Smooth muscle cell (in vitro differentiated cells): ENCODE results near the gene INSIG1. TPM values are rescaled to one million over a fixed set of nuclear protein-coding genes. Genes with fewer than 3 reads are reported as not detected.

Experiments used
- DNase-seq: peaks from one replicate; lab custom pipeline; 2025; ENCODE audit not compliant: unreplicated experiment; lab: John Stamatoyannopoulos, UW
- H2AFZ ChIP-seq: fragments of 200-600 bp; sonication (generic); 2 replicates; pipeline ENCODE4 v1.6.0; 2016; ENCODE audit warnings: antibody characterized with exemption, low read depth, mild to moderate bottlenecking
- H3F3A ChIP-seq: fragments of 200-600 bp; sonication (generic); 2 replicates; pipeline ENCODE4 v1.6.0; 2017; ENCODE audit warnings: antibody characterized with exemption, low read depth
- H3K27ac ChIP-seq: fragments of 200-600 bp; sonication (generic); 2 replicates; pipeline ENCODE4 v1.5.1; 2016; ENCODE audit warnings: low read depth, mild to moderate bottlenecking
- H3K27me3 ChIP-seq: fragments of 200-600 bp; sonication (generic); 2 replicates; pipeline ENCODE4 v1.6.1; 2016; ENCODE audit warnings: low read depth, mild to moderate bottlenecking
- H3K36me3 ChIP-seq: fragments of 200-600 bp; sonication (generic); 2 replicates; pipeline ENCODE4 v1.5.1; 2016; ENCODE audit warnings: low read depth
- H3K4me1 ChIP-seq: fragments of 200-600 bp; sonication (generic); 2 replicates; pipeline ENCODE4 v1.5.1; 2016; ENCODE audit warnings: low read depth
- H3K4me2 ChIP-seq: fragments of 200-600 bp; sonication (generic); 2 replicates; pipeline ENCODE4 v1.6.0; 2016; ENCODE audit warnings: mild to moderate bottlenecking
- H3K4me3 ChIP-seq: fragments of 200-600 bp; sonication (generic); 2 replicates; pipeline ENCODE4 v1.5.1; 2016; ENCODE audit warnings: mild to moderate bottlenecking
- H3K79me2 ChIP-seq: fragments of 200-600 bp; sonication (generic); 2 replicates; pipeline ENCODE4 v1.6.0; 2016; ENCODE audit warnings: low read depth, mild to moderate bottlenecking
- H3K9ac ChIP-seq: fragments of 200-600 bp; sonication (generic); 2 replicates; pipeline ENCODE4 v1.6.0; 2016; ENCODE audit warnings: low read depth
- H3K9me3 ChIP-seq: fragments of 200-600 bp; sonication (generic); replicated peaks from 2 replicates; pipeline ENCODE4 v1.5.1; 2016; ENCODE audit warnings: low read depth
- H4K20me1 ChIP-seq: fragments of 200-600 bp; sonication (generic); 2 replicates; pipeline ENCODE4 v1.6.0; 2016; ENCODE audit warnings: low read depth
- CTCF ChIP-seq: fragments of 200-600 bp; sonication (generic); IDR thresholded peaks from 2 replicates; pipeline ENCODE4 v1.5.1; 2017; ENCODE audit warnings: borderline replicate concordance, mild to moderate bottlenecking, antibody characterized with exemption; ENCODE audit not compliant: insufficient read depth, poor library complexity, severe bottlenecking
- WGBS: methylation state at CpG from one replicate; pipeline ENCODE4 v1.1.7; 2016; ENCODE audit warnings: low lambda C conversion rate; 5-methylcytosine and 5-hydroxymethylcytosine counted together
- polyA plus RNA-seq: library from polyadenylated mRNA; unstranded; fragments of >200 nt; fragmentation: Nextera tagmentation; extraction: Ambion mirVana; gene quantifications from 2 replicates; pipeline ENCODE4 v1.2.1, GENCODE V29; 2016
- total RNA-seq: library from RNA; depleted of rRNA; stranded (reverse); fragments of >200 nt; gene quantifications from 2 replicates; pipeline ENCODE4 v1.2.3, GENCODE V29; 2014

The INSIG1 gene
- total and polyA plus RNA-seq, 2 experiments from 2014 or later, result 277 to 302 TPM

- DNase-seq, result no peak
- Histone ChIP-seq H2AFZ (no peak overlapping the region), H3K4me2 (no peak overlapping the region), H3K36me3 (no peaks in the 10 kb centered on the region), H3K4me1 (no peaks in the 10 kb centered on the region), H3K27me3 (peaks cover 6% of the 10 kb centered on the region), H4K20me1 (no peaks in the 10 kb centered on the region), H3K27ac (no peak overlapping the region), H3F3A (no peaks in the 10 kb centered on the region), H3K79me2 (no peaks in the 10 kb centered on the region), H3K9me3 (no peaks in the 10 kb centered on the region), H3K4me3 (no peak overlapping the region), H3K9ac (no peak overlapping the region)
- WGBS, result 93% methylated on average over 3 of the region's 3 CpGs
- no peak for TF ChIP-seq CTCF
These were observed 20.6 kb downstream of the INSIG1 start for GRCh38 chr7:155318245-155318644.

GRCh38 chr7:155322530-155322929, 24.9 kb downstream of the INSIG1 start:
- no peak for TF ChIP-seq CTCF
- no peaks in the 10 kb centered on the region for H3K79me2 ChIP-seq
- no peak overlapping the region for H2AFZ ChIP-seq
- H3K27ac ChIP-seq, result no peak overlapping the region
- DNase-seq, result no peak
- H3K4me3 ChIP-seq, result no peak overlapping the region
- 67% methylated on average over 10 of the region's 10 CpGs for WGBS
- no peak overlapping the region for H3K4me2 ChIP-seq
- no peaks in the 10 kb centered on the region for H3F3A ChIP-seq
- no peaks in the 10 kb centered on the region for H3K36me3 ChIP-seq
- no peaks in the 10 kb centered on the region for H4K20me1 ChIP-seq
- peaks cover 6% of the 10 kb centered on the region for H3K27me3 ChIP-seq
- H3K9me3 ChIP-seq, result no peaks in the 10 kb centered on the region
- no peak overlapping the region for H3K9ac ChIP-seq
- no peaks in the 10 kb centered on the region for H3K4me1 ChIP-seq

- TF ChIP-seq CTCF, result no peak
- H3K4me2 ChIP-seq, result no peak overlapping the region
- H3K4me1 ChIP-seq, result no peaks in the 10 kb centered on the region
- H3K9me3 ChIP-seq, result no peaks in the 10 kb centered on the region
- no peak overlapping the region for H3K4me3 ChIP-seq
- no peaks in the 10 kb centered on the region for H3K79me2 ChIP-seq
- H3K9ac ChIP-seq, result no peak overlapping the region
- no peak overlapping the region for H2AFZ ChIP-seq
- no peak for DNase-seq
- no peaks in the 10 kb centered on the region for H3K36me3 ChIP-seq
- peaks cover 6% of the 10 kb centered on the region for H3K27me3 ChIP-seq
- H4K20me1 ChIP-seq, result no peaks in the 10 kb centered on the region
- H3F3A ChIP-seq, result no peaks in the 10 kb centered on the region
- H3K27ac ChIP-seq, result no peak overlapping the region
These were observed 25.4 kb downstream of the INSIG1 start for GRCh38 chr7:155323001-155323638.
